ENCODE measurements around the gene SLC9A9.

The SLC9A9 gene

DNA sequence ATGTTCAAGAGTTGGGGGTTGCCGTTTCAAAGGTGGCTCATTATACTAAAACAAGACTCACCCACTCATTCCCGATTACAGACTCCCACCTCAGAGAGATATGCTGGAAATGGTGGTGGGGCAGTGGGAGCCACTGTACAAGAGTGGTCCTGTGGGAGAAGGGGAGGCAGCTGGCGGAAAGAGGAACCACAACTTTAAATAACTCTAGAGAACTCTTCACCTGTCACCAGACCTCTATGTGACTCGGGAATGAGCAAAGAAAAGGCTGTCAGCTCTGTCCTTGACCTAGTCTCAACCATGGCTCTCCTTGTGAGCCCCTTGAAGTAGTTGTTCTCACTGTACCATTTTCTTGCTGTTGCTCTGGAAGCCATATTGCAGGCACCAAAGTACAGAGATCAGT lies 434.9 kb downstream of the SLC9A9 start:
- no peak for DNase-seq (ENCODE audit: low spot score)

DNA sequence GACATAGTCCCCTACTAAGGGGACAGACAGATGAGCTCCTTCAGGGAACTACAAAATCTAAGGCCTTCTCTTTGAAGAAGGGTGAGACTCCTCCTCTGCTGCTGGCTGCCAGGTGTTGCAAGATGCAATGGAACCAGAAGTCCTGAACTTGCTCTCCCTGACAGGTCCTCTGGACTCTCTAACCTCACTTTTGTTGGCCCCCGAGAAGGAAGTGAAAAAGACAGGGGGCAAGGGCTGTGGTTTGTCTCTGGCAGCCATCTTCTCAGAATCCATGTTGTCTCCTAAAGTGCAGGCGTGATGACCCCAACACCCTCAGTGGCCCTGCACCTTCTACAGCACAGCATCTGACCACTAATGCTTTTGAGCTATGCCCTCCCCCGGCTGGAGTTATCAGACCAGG lies 436.2 kb downstream of the SLC9A9 start:
- no peak for DNase-seq (ENCODE audit: low spot score)

GRCh38 chr3:143410259-143410658 lies 438.0 kb downstream of the SLC9A9 start:
- no peak for DNase-seq (ENCODE audit: low spot score)

- DNase-seq (ENCODE audit: low spot score) = no peak
Observed at GRCh38 chr3:143408771-143409170, 439.5 kb downstream of the SLC9A9 start.

DNA sequence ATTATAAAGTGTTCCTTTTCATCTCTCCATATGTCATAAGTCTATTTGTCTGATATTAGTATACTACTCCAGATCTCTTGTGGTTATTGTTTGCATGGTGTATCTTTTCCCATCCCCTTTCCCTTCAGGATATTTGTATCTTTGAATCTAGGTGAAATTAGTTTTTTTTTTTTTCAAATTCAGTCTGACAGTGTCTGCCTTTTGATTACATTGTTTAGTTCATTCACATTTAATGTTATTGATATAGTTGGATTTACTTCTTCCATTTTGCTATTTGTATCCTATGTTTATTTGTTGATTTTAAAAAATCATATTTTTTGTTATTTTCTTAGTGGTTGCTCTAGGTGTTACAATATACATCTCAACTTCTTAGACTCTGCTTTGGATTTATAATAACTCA lies 445.7 kb downstream of the SLC9A9 start:
- no peak for DNase-seq (ENCODE audit: low spot score)

DNA sequence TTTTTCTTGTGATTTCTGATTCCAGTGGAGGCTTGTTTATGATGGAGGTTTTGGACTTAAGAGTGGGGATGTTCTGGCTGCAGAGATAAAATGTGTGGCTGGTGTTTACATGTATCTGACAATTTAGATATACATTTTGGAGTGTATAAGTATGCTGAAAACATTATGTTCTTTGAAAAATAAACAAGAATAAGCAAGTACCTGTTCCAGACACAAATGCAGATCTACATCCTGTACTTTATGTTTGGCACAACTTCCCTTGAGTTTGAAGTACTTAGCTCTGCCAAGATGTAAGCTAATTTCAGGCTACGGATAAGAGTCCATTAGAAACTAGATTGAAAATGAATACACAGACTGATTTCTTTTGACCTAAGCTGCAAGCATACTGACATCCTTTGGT lies 451.5 kb downstream of the SLC9A9 start:
- no peak for DNase-seq (ENCODE audit: low spot score)

GRCh38 chr3:143389388-143389787 lies 458.9 kb downstream of the SLC9A9 start:
- no peak for DNase-seq (ENCODE audit: low spot score)

- DNase-seq (ENCODE audit: low spot score) = no peak
Observed at GRCh38 chr3:143387425-143387824, 460.8 kb downstream of the SLC9A9 start.

GRCh38 chr3:143384076-143384475 lies 464.2 kb downstream of the SLC9A9 start:
- DNase-seq (ENCODE audit: low spot score) = no peak

DNA sequence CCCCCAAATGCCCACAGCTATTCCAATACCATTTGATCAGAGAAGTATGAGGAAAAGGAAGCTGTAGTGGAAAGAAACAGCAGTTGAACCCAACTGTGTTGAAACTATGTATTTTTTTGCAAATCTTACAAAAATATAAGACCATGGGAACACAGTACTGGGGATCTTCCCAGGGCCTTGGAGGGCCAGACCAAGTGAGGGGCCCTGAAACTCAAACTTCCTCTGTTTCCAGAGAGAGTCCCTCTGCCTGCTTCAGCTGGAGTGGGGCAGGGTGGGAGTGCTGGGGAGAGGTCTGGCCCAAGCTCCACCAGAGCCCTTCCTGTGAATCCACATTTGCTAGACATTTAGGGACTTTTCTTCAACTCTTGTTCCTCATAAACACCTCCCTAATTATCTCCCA lies 464.8 kb downstream of the SLC9A9 start:
- no peak for DNase-seq (ENCODE audit: low spot score)

GRCh38 chr3:143382816-143383215 lies 465.5 kb downstream of the SLC9A9 start:
- no peak for DNase-seq (ENCODE audit: low spot score)

- DNase-seq (ENCODE audit: low spot score) = no peak
Observed at GRCh38 chr3:143380449-143380848, 467.8 kb downstream of the SLC9A9 start.

DNA sequence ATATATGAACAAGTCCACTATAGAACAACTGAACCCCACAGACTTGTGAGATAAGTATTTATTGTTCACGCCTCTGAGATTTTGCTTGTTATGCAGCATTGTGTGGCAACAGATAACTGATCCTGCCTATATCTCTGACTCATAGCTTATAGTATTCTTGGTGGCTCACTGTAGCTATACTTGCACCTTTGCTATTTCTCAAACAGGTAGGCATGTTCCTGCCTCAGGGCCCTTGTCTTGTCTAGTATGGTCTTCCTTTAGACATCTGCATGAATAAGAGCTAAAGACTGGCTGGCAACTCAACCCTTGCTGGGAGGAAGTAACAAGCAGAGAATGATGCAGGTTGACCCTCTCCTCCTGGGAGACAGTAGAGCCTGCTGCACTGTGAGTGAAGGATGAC lies 472.6 kb downstream of the SLC9A9 start:
- no peak for DNase-seq (ENCODE audit: low spot score)

DNA sequence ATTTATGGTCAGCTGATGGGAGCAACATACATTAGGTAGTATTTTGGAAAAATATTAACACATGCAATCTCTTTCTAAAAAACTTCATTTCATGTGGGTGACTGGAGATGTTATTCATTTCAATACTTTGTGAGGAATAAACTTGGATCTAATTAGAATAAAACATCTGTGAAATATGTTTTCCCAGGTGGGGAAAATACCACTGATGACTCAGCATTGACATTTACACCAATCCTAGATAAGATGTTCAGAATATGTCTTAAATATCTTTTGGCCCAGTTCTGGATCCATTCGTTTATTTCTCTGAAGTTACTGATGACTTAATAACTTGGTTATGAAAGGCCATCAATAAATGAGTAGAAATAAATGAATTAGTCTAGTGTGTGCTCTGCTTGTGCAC lies 481.1 kb downstream of the SLC9A9 start:
- no peak for DNase-seq (ENCODE audit: low spot score)

DNA sequence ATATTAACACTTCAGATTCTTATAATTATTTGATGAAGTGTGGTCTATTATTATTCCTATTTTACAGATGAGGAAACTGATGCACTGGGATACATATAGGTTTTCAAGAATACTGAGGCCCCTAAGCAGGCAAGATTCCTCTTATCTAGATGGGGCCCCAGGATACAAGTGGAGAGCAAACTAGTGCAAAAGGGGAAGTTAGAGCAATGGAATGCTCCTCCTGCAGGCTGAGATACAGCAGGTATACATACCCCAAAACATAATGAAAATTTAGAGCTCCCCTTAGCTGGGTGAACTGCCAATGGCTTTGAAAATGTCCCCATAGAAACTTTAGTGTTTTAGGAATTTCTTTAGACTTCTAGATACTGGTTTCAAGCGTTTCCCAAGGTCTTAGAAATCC lies 481.6 kb downstream of the SLC9A9 start:
- DNase-seq (ENCODE audit: low spot score) = no peak

DNA sequence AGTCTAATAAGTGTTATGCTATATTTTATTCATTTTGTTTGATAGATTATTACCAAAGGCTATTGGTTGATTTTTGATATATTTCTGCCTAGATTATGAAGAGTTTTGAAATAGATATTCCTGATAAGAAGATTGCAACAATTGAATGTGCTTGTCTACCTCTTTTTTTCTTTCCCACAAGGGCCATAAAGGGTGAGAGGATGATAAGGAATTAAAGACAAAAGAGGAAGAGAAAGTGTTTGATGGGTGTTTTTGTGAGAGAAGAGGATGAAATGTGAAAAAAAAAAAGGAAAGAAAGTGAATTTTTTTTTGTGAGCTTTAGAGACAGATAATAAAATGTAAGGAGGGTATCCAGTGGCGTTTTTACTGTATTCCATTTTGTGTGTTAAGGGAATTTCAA lies 484.3 kb downstream of the SLC9A9 start:
- DNase-seq (ENCODE audit: low spot score) = no peak

GRCh38 chr3:143363276-143363675 lies 485.0 kb downstream of the SLC9A9 start:
- no peak for DNase-seq (ENCODE audit: low spot score)

DNA sequence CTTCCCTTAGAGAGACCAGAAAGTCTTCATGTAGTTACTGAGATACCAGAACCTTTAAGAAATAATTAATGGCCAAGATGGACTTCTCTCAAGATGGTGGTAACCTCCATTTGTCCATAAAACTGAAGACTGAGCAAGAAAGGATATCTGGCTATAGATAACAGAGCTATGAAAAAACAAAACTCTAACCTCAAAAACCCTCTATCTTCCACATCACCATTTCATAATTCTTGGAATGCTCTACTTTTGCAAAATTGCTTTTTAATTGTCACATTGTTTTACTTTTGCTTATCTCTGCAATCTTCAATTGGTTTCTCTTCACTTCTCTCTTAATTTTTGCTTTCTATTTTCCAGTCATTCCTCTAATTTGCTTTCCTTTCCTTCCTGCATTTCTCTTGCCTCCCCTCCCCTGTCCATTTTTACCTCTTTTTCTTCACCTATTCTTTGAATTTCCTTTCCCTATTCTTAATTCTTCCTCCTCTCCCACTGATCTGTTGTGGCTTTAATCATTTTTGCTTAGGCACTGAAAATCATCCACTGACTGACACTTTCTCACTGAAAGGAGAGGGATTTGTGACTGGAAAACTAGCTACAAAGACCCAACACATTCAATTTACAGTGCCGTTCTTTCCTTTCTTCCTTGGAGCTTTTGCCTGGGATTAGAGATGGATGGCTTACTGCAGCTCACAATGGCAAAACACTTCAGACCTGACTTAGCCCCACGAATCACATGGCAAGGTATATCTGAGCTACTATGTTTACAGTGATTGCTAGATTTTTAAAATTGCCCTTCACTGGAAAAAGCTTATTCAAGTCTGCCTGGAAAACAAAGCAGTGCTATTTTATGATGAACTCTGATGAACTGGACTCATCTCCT lies 485.9 kb downstream of the SLC9A9 start:
- DNase-seq (ENCODE audit: low spot score) = no peak

DNA sequence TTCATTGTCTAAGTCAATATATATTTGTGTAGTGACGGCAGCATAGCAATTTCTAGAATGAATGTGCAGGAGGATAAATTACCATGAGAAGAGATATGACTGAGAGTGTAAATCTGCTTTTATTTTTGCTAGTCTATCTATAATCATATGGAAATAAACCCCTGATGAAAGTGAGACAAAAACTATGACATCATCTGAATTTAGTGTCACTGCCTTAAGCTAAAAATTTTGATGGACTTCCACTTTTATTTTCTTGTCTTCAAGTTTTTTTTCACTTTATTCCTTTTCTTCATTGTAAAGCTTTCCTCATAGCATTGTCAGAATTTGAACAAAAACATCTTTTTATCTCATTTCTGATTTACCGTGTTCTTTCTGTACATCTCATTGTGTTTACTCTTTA lies 486.7 kb downstream of the SLC9A9 start:
- no peak for DNase-seq (ENCODE audit: low spot score)

- DNase-seq (ENCODE audit: low spot score) = no peak
Observed at GRCh38 chr3:143360244-143360643, 488.0 kb downstream of the SLC9A9 start.

- no peak for DNase-seq (ENCODE audit: low spot score)
Observed at GRCh38 chr3:143358793-143359491, 489.3 kb downstream of the SLC9A9 start.

DNA sequence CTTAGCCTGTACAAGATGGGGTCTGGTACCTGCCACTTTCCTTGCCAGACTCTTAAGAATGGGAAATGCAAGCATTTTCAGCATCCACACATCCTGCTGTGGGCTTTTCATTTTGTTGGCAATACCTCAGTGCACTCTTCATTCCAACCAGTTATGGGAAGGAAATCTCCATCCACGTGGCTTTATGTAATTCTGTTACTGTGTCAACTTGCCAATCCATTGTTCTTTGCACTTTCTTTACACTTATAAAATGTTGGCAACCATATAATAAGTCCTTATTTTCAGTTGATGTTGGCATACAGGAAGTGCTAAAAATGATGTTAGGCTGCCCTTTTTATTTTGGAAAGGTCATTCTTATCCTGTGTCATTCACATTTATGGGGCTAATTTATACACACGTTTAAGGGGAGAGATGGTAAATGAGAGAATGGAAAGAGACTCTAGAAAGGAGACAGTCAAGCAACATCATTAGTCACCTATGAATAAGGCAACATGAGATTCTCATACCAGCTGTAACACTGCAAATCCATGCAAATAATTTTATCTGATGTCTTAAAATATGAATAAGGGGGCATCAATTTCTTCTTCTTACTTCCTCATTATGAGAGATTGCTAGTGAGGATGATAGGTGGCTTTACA lies 490.0 kb downstream of the SLC9A9 start:
- DNase-seq (ENCODE audit: low spot score) = no peak

DNA sequence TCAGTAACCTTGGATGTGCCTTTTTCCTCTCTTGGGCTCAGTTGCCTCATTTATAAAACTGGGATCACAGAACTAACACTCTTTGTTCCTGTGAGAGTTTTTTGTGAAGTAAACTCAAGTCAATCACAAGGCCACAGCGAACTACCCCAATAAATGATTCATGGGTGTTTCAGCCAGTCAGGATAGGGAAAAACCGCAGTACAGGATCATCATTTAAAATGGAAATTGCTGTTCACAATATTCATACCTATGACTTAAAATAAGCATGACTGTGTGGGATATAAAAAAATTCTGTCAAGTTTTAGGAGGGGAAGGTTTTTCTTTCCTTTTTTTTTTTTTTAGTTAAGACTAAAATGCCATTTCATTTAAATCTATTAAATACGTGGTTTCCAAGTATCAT lies 490.6 kb downstream of the SLC9A9 start:
- no peak for DNase-seq (ENCODE audit: low spot score)

All from CD4-positive, alpha-beta T cell treated with Interleukin-15 for 4 hours (primary cell).